Keratinocyte (primary cell): Measurements from ENCODE around the gene MUC4. TPM values are rescaled to one million over a fixed set of nuclear protein-coding genes. Genes with fewer than 3 reads are reported as not detected.

Source experiments
- DNase-seq: peaks from one replicate; pipeline ENCODE4 v3.0.0-alpha.2; 2011; ENCODE audit warnings: low read depth, missing footprints, low spot score
- FAIRE-seq: peaks from 2 replicates; lab custom pipeline; 2011; peaks lifted over from hg19 to GRCh38; lab: Jason Lieb, UNC
- H2AFZ ChIP-seq: 2 replicates; pipeline ENCODE4 v1.6.0; 2012; ENCODE audit warnings: low read length, control low read depth, inconsistent platforms; ENCODE audit not compliant: control insufficient read depth
- H3K27ac ChIP-seq: 2 replicates; pipeline ENCODE4 v1.5.1; 2011; ENCODE audit warnings: low read length; ENCODE audit not compliant: control insufficient read depth, insufficient read depth
- H3K27me3 ChIP-seq: 3 replicates; pipeline ENCODE4 v1.6.0; 2011; ENCODE audit warnings: low read length; ENCODE audit not compliant: control insufficient read depth, insufficient read depth; ENCODE audit errors: extremely low read depth
- H3K36me3 ChIP-seq, 2 experiments: 2 replicates in 1 of 2; 3 replicates in 1 of 2; pipeline ENCODE4 v1.5.1; 2011; ENCODE audit warnings: low read length in 2 of 2, mild to moderate bottlenecking in 1 of 2; ENCODE audit not compliant: control insufficient read depth in 2 of 2, insufficient read depth in 2 of 2; ENCODE audit errors: extremely low read depth in 1 of 2
- H3K4me1 ChIP-seq: 3 replicates; pipeline ENCODE4 v1.5.1; 2011; ENCODE audit warnings: low read length; ENCODE audit not compliant: control insufficient read depth, insufficient read depth; ENCODE audit errors: extremely low read depth
- H3K4me2 ChIP-seq: 3 replicates; pipeline ENCODE4 v1.6.0; 2011; ENCODE audit warnings: low read depth, low read length; ENCODE audit not compliant: control insufficient read depth, insufficient read depth; ENCODE audit errors: extremely low read depth
- H3K4me3 ChIP-seq, 3 experiments: fragments of 200-600 bp in 1 of 3; sonication (generic) in 1 of 3; 2 replicates in 2 of 3; 3 replicates in 1 of 3; pipeline ENCODE4 v1.5.1; 2011 to 2016; ENCODE audit warnings: low read length in 3 of 3, mild to moderate bottlenecking in 3 of 3, control low read depth in 2 of 3, inconsistent platforms in 1 of 3, low read depth in 1 of 3, mixed read lengths in 1 of 3, mixed run types in 1 of 3, moderate library complexity in 1 of 3; ENCODE audit not compliant: control insufficient read depth in 2 of 3, insufficient read depth in 2 of 3; ENCODE audit errors: extremely low read depth in 1 of 3
- H3K79me2 ChIP-seq: 2 replicates; pipeline ENCODE4 v1.6.0; 2012; ENCODE audit warnings: low read length; ENCODE audit not compliant: control insufficient read depth, insufficient read depth
- H3K9ac ChIP-seq: 3 replicates; pipeline ENCODE4 v1.6.0; 2011; ENCODE audit warnings: low read length; ENCODE audit not compliant: control insufficient read depth, insufficient read depth; ENCODE audit errors: extremely low read depth
- H3K9me1 ChIP-seq: 3 replicates; pipeline ENCODE4 v1.6.0; 2011; ENCODE audit warnings: low read length; ENCODE audit not compliant: control insufficient read depth, insufficient read depth; ENCODE audit errors: extremely low read depth
- H3K9me3 ChIP-seq: 2 replicates; pipeline ENCODE4 v1.5.1; 2012; ENCODE audit warnings: low read depth, low read length; ENCODE audit not compliant: control insufficient read depth
- H4K20me1 ChIP-seq: 3 replicates; pipeline ENCODE4 v1.6.0; 2011; ENCODE audit warnings: low read length; ENCODE audit not compliant: control insufficient read depth, insufficient read depth; ENCODE audit errors: extremely low read depth
- CTCF ChIP-seq, 3 experiments: IDR thresholded peaks in 1 of 3; conservative IDR thresholded peaks in 1 of 3; optimal IDR thresholded peaks in 1 of 3; 2 replicates in 2 of 3; 3 replicates in 1 of 3; pipeline versions ENCODE3 to v1.5.1; 2011; ENCODE audit warnings: low read length in 3 of 3, mild to moderate bottlenecking in 3 of 3, moderate library complexity in 2 of 3, control low read depth in 1 of 3, inconsistent platforms in 1 of 3; ENCODE audit not compliant: insufficient read depth in 2 of 3; ENCODE audit errors: extremely low read depth in 1 of 3
- EZH2 ChIP-seq: IDR thresholded peaks from one replicate; pipeline ENCODE4 v1.6.1; 2012; ENCODE audit warnings: inconsistent platforms, mild to moderate bottlenecking, low read length, moderate library complexity
- dilution Hi-C: fragments of 300-500 bp; cut with MboI; formaldehyde crosslinking; loops from one replicate; pipeline ENCODE4 v1.7.0; 2020; ENCODE audit warnings: low sequenced_read_pairs; ENCODE audit not compliant: extremely low pct_ligation_motif_present
- polyA plus RNA-seq, 5 experiments: library from polyadenylated mRNA; depleted of rRNA in 3 of 5; stranded (reverse) in 3 of 5; stranded (forward) in 1 of 5; unstranded in 1 of 5; fragments of >200 nt; gene quantifications; 1 replicate in 1 of 5; 2 replicates in 3 of 5; 3 replicates in 1 of 5; pipeline versions ENCODE4 v1.2.1 to v1.2.3, GENCODE V29; 2011 to 2012; ENCODE audit warnings: missing spikeins in 2 of 5, low read depth in 1 of 5, low replicate concordance in 1 of 5

Gene MUC4
- polyA plus RNA-seq, 1 donor (not counting 4 experiments of a cell fraction or from before 2014, with no cell fraction given), result not detected

DNA sequence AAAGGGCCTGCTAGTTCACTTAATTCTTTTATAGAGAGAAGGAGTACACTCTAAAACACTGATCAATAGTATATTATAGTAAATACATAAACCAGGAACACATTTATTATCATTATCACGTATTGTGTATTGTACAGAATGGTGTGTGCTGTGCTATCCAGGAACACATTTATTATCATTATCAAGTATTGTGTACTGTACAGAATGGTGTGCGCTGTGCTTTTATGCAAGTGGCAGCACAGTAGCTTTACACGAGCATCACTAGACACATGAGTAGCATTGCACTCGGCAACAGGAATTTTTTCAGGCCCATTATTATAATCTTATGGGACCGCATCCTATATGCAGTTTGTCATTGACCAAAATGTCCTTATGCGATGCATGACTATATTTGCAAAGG, 111.9 kb downstream of the MUC4 start:
- H2AFZ ChIP-seq, result no peak overlapping the region
- H3K9me3 ChIP-seq, result no peaks in the 10 kb centered on the region
- no peaks in the 10 kb centered on the region for H3K27me3 ChIP-seq
- H4K20me1 ChIP-seq, result no peaks in the 10 kb centered on the region
- H3K4me1 ChIP-seq, result peaks cover 14% of the 10 kb centered on the region
- FAIRE-seq, result no peak
- no peak for DNase-seq
- H3K36me3 ChIP-seq, result peaks cover 0 to 6% of the 10 kb centered on the region in 2 experiments
- H3K9me1 ChIP-seq, result no peaks in the 10 kb centered on the region
- no peaks in the 10 kb centered on the region for H3K79me2 ChIP-seq
- dilution Hi-C loops, result no loop called here
- no peak overlapping the region for H3K4me3 ChIP-seq
- H3K9ac ChIP-seq, result no peak overlapping the region
- no peak overlapping the region for H3K27ac ChIP-seq
- no peak overlapping the region for H3K4me2 ChIP-seq
- no peak for TF ChIP-seq EZH2
- no peak for TF ChIP-seq CTCF (optimal IDR thresholded peaks at IDR 0.05 in 1 of 3, IDR thresholded peaks at IDR 0.05 in 1 of 3, conservative IDR thresholded peaks at IDR 0.05 in 1 of 3; ENCODE audit: extremely low read depth in 1 of 3, insufficient read depth in 2 of 3, low read length in 3 of 3)

DNA sequence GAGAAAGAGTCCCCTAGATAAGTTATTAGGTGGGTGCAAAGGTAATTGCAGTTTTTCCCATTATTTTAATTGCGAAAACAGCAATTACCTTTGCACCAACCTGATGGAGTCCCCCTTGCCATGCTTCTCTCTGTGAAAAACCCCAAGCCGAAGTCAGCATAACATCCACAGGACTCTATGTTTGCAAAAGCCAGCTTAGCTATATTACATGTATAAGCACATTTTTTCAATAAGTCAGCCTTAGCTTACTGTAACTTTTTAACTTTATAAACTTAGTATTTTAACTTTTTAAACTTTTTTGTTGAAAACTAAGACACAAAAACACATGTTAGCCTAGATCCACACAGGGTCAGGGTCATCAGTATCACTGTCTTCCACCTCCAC, 112.3 kb downstream of the MUC4 start:
- H3K79me2 ChIP-seq, result no peaks in the 10 kb centered on the region
- H3K9me3 ChIP-seq, result no peaks in the 10 kb centered on the region
- FAIRE-seq (no peak), DNase-seq (no peak)
- TF ChIP-seq CTCF (optimal IDR thresholded peaks at IDR 0.05 in 1 of 3, IDR thresholded peaks at IDR 0.05 in 1 of 3, conservative IDR thresholded peaks at IDR 0.05 in 1 of 3; ENCODE audit: extremely low read depth in 1 of 3, insufficient read depth in 2 of 3, low read length in 3 of 3) (no peak), EZH2 (no peak)
- H3K9me1 ChIP-seq, result no peaks in the 10 kb centered on the region
- H4K20me1 ChIP-seq, result no peaks in the 10 kb centered on the region
- peaks cover 14% of the 10 kb centered on the region for H3K4me1 ChIP-seq
- dilution Hi-C loops, result no loop called here
- H3K9ac ChIP-seq, result no peak overlapping the region
- no peak overlapping the region for H3K4me2 ChIP-seq
- H3K27me3 ChIP-seq, result no peaks in the 10 kb centered on the region
- no peak overlapping the region for H3K4me3 ChIP-seq
- no peak overlapping the region for H3K27ac ChIP-seq
- no peak overlapping the region for H2AFZ ChIP-seq
- peaks cover 2 to 10% of the 10 kb centered on the region in 2 experiments for H3K36me3 ChIP-seq
